Measurements from ENCODE around the gene CYP46A1.

The CYP46A1 gene

DNA sequence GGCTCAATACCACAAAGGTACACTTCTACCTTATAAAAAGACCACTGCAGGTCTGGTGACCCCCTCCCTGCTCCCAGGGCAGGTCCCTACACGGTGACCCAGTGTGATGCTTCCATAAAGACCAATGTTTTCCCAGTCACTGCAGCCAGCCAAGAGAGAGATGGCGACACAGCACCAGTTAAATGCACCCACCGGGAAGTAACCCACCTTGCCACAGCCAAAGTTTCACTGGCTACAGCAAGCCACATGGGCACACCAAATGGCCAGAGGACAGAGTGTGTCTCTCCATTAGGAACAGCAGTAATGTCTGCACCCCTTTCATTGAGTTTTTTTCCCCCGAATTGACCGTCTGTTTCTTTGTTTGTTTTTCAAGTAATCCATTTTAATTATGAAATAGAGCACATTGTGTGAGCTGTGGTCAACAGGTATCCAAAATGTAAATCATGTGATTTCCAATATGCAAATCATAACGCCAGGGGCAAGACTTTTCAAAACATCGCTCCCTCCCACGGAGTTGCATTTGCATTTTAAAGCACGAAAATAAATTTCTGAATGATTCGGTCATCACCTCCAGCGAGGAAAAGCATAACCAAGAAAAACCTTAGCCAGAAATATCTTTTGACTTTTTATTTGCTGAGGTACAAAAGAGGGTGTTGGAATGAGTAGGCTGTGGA lies 60.2 kb downstream of the CYP46A1 start:
- no peak for DNase-seq (ENCODE audit: low spot score)

DNA sequence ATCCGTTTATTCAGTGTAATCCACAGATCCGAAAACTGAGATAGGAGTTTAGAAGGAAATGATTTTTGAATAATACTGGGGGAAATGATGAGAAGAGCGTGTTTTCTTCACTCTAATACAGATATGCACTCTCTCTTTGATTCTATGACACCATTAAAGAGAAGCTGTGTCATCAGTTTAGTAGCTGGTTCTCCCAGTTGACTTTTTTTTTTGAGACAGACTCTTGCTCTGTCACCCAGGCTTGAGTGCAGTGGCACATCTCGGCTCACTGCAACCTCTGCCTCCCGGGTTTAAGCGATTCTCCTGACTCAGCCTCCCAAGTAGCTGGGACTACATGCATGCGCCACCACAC lies 60.8 kb downstream of the CYP46A1 start:
- no peak for DNase-seq (ENCODE audit: low spot score)

DNA sequence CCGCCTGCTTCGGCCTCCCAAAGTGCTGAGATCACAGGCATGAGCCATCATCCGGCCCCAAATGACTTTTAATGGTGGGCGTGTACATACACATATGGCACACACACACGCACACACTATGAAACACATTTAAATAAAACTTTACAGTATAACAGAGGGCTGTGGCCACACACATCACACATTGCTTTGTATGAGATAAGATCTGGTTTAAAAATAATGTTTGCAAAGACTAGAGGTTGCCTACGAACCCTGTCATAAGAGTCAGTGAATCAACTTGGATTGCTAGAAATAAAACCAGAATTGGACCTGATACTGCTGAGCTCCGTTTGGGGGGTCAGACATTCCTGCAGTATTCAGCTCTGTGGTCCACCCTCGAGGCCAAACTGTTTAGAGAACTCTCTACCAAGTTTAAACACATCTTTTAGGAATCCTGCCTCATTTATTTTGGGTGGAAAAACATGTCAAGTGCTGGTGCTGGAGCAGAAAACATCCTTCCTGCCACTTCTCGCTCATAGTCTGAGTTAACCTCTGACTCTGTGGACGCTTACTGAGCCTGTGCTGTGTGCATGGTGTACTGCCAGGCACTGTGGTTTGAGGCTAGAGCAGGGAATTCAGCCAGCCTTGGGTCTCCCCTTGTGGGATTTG lies 61.3 kb downstream of the CYP46A1 start:
- no peak for DNase-seq (ENCODE audit: low spot score)

DNA sequence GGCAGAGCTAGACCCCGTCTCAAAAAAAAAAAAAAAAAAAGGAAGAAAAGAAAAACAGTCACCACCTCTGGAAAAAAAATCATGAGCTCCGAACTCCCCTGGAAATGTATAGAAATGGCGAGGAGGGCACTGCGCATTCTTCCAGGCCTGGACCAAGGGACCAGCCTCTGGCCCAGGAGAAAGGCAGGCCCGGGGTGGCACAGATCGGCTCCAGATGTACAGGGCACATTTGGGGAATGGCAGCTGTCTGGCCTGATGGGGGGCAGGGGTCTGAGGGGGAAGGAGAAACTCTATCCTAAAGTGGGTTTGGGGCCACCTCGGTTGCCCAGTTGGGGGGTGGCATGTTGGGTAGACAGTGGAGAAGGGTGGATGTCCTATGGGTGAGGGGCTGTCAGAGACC lies 63.1 kb downstream of the CYP46A1 start:
- no peak for DNase-seq (ENCODE audit: low spot score)

DNA sequence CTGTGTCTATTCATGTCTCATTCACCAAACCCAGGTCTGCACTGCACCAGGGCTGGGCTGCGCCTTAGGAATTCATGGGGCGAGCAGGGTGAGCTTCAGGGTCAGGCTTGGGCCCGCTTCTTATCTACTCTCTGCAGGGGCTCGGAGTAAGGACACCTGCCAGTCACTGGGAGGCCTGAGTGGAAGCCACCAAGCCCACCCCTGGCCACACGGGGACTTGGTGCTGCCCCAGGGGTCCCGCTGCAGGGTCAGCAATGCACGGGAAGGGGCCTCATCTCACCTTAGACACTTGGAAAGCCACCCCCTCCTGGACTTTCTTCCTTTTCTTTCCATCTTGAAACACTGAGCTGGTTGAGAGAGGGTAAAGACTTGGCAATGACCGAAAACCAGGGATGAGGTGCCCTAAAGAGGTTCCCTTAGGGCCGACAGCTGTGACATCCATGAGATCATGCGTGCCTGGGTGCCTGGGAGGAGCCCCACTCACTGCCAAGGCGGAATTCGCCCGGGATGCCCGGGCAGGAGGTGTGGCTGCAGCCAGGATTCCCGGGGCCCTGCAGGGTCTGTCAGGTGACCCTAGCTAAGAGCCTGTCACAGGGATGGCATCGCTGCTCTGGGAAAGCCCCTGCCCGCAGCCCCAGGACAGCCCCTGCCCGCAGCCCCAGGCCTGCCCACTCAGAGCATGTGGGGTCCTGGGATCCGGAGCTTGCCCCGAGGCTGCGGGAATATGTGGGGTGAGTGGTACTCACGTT lies 63.7 kb downstream of the CYP46A1 start:
- DNase-seq (ENCODE audit: low spot score), result no peak

DNA sequence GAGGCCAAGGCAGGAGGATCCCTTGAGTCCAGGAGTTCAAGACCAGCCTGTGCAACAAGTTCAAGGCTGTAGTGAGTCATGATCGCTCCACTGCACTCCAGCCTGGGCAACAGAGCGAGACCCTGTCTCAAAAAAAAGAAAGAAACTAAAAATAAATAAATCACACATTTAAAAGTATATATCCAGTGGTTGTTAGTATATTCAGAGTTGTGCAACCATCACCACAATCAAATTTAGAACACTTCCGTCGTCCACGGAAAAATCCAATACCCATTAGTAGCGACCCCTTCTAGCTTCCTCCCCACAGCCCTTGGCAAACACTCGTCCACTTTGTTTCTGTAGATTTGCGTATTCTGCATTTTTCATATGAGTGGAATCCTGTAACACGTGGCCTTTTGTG lies 64.4 kb downstream of the CYP46A1 start:
- DNase-seq (ENCODE audit: low spot score), result no peak

DNA sequence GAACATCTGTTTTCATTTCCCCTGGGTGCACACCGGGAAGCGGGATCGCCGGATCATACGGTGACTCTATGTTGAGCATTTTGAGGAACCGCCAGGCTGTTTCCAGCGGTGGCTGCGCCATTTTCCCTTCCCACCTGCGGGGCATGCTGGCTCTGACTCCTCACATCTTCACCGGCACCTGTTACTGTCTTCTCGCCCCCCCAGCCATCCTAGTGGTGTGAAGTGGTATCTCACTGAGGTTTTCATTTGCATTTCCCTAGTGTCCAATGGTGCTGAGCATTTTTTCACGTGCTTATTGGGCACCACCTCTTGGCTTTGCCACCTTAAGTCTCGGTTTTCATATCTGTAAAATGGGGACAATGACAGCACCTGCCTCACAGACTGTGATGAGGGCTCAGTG lies 65.0 kb downstream of the CYP46A1 start:
- no peak for DNase-seq (ENCODE audit: low spot score)

DNA sequence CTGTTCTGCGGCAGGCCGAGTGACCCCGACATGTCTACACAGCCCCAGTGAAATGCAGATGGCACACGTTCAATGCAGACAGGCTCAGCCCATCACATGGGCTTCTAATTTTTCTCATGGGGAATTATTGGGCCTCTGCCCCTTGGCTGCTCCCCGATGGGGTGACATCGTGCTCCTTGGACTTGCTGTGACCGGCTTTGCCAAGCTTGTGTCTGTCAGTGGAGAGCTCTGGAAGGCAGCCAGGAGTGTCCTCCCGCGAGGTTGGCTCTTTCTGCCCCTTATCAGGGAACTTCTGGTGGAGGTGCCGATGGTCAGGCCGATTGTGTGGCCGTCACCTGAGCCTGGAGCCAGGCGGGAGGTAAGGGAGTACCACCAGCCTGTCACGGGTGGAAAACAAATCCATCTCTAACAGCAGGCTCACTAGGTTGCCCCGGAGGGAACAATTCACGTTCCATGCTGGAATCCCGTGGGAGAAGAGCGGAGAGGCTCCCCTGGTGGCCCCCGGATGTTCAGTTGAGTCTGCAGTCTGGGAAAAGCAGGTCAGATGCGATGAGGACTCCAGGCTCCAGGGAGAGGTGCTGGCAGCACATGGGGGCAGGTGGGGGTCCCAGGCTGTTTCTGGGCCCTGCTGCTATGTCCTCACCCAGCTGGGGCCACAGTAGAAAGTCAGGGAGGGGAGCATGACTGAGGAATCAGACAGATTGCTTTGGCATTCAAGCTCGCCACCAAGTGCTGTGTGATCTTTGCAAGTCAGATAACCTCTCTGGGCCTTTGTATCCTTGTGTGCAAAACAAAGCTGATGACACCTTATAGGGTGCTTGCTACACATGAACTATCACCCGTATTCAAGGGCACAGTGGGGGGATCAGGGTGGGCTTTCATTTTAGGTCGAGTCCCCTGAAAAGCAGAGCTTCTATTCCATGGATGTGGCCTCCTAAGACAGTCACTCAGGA lies 65.9 kb downstream of the CYP46A1 start:
- no peak for DNase-seq (ENCODE audit: low spot score)

DNA sequence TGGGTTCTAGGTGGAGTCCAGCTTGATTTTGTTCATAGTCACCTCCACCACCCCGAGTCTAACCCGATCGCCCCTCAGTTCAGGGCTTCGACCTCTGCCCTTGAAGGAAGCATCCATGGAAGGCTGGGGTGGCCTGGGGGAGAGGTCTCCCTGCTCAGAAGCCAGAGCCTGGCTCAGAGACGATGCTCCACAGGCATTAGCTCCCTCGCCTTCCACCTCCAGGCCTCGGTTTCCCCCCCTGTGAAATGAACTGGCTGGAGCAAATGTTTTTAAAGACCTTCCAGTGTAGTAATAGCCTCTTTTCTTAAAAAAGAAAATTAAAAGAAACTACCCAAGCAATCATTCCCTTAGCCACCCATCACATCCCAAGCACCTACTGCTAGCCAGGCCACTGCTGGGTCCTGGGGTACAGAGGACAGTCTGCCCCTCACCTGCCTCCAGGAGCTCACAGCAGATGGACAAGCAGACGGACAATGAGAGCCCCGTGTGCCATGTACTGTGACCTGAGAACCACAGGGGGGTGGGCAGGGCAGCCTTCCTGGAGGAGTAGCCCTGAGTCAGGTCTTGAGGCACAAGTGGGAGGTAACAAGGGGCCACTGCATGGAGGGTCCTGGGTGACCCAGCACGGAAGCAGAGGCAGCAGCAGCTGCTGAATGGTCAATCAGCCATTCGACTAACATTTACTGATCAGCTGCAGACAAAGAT lies 66.8 kb downstream of the CYP46A1 start:
- no peak for DNase-seq (ENCODE audit: low spot score)

DNA sequence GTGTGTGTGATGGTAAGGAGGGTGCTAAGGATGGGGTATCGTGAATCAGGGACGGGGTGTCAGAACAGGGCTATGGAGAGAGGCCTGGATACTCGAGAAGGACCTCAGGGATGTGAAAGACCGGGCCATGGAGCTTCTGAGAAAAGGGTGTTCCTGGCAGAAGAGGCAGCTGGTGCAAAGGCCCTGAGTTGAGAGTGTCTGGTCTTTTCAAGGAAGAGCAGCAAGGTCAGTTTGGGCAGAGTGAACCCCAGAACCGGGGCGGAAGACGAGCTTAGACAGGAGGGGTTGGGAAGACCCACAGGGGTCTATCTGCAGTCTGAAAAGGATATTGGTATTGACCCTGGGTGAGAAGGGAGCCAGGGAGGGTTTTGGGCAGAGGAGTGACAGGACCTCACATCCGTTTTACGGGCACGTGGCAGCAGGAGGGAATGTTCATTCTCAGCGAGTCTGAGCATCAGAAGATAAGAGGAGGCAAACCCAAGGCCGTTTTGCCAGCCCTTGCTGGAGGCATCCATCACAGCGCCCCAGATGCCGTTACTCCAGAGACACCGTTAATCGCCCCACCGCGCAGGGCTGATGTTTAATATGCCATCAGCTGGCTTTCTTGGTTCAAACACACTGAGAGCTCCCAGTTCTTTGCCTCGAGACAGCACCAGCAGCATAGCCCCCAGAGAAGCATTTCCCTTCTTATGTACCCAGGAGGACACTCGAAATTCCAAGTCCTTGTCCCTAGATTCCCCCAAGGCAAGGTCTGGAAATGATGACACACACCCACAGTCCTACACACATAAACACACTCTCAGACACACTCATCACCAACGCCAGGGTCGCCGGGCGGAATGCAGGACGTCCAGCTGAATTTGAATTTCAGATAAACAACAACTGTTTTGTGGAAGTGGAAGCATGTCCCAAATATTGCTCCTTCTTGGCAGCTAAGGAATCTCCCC lies 67.7 kb downstream of the CYP46A1 start:
- no peak for DNase-seq (ENCODE audit: low spot score)

DNA sequence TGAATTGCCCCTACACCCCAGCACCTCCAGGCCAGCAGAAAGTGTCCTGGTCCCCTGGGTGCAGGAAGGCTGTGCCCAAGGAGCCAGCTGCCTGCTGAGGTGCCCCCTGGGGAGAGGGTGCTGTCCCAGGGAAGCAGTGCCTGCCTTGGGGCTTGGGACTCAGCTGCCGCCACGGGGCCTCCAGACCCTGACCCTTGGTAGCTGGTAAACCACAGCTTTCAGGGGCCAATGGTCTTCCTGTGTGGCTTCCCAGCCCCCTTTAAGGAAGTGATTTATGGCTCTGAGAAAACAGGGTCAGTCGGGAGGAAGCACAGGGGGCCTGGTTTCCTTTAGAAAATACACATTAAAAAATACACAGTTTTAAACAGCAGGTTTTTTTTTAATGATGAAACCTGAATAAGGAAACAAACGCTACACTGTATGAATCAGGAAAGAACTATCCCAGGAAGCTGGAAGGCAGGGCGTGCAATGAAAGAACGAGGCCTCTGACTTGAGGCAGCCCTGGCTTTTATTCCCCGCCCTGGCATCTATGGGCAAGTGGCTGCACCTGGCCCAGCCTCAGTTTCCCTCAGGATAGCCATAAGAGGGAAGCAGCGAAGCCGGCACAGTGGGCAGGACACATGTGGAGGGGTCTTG lies 68.5 kb downstream of the CYP46A1 start:
- no peak for DNase-seq (ENCODE audit: low spot score)

DNA sequence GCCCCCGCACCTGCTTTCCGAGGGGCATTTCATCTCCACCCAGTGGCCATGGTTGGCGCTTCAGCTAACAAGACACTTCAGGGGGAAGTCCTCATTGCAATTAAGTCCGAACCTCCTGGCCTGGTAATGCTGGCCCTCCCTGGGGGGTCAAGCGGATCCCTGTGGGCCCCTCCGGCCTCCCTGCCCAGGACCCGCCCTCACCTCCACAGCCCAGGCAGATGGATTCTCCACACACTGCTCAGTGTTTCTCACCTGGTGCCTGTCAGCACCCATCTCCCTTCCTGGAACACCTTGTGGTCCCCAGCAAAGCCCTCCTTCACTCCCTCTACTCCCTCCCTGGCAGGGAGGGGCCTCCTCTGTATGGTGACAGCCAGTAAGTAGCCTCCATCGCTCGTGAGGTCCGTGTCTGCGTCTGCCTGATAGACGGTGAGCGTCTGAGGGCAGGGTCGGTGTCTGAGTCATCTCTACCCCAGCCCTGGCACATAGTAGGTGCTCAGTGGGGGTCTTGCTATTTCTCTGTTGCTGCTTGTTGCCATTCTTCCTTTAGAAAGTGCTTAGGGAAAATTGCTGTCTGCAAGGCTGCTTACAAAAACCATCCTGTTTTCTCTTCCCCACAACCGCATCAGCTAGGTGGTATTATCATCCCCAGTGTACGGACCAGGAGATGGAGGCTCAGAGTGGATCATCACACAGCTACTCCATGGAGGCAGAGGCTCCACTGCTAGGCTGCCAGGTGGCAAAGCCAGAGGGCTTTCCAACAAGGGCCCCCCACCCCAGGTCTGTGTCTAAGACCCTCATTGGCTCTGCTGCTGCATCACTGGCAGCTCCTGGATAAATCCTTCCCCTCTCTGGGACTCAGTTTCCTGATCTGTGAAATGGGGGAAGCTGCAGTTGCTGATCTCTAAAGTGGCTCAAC lies 69.4 kb downstream of the CYP46A1 start:
- DNase-seq (ENCODE audit: low spot score), result no peak

DNA sequence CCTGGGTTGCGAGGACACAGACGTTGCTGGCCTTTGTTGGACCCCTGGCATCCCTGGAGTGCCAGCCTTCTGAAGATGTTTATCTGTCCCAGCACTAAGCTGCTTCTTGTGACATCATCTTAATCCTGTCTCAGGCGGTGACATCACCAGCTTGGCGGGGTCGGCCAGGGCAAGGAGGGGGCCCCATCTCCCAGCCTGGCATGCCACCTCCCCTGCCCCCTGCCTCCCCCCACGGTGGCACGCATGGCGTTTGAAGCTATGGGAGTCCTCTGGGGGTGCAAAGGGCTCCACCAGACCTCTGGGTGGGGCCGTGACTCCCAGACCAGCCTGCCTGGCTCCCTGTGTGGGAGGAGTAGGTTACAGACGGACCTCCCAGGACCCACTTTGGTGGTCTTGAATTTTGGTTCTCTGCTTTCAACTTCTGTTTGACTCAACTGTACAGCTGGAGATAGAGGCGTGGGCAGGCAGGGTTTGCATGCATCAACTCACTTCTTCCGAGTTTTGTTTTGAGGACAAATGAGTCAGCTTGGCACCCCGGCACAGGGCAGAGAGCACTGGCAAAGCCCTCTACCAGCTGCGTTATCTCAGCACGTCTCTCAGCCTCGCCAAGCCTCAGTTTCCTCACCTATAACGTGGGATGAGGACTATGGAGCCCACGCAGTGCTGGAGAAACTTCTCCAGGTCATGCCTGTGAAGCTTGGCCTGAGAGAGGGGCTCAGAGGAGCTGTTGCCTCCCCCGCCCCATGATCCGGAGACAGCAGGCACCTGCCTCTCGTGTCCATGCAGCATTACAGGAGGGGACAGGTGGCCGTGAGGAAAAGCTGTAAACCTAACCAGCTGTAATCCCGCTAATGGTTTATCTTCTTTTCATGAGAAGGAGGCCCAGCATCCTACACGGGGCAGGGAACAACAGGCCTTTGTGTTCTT lies 70.3 kb downstream of the CYP46A1 start:
- DNase-seq (ENCODE audit: low spot score), result peak; percentile 35

DNA sequence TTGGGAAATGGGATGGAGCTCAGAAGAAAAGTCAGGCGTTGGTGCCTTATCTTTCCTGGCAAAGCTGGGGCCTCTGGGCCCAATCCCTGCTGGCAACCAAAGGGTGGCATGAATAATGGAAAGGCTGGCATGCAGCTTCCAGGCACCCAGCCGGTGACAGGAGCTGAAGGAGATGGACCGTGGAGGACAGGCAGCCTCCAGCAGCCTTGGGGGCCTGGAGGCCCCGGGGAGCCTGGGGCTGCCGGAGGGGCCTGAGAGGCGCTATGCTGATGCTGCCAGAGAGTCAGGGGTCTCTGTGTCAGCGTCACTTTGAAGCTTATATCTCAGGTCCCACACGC lies 70.9 kb downstream of the CYP46A1 start:
- no peak for DNase-seq (ENCODE audit: low spot score)

DNA sequence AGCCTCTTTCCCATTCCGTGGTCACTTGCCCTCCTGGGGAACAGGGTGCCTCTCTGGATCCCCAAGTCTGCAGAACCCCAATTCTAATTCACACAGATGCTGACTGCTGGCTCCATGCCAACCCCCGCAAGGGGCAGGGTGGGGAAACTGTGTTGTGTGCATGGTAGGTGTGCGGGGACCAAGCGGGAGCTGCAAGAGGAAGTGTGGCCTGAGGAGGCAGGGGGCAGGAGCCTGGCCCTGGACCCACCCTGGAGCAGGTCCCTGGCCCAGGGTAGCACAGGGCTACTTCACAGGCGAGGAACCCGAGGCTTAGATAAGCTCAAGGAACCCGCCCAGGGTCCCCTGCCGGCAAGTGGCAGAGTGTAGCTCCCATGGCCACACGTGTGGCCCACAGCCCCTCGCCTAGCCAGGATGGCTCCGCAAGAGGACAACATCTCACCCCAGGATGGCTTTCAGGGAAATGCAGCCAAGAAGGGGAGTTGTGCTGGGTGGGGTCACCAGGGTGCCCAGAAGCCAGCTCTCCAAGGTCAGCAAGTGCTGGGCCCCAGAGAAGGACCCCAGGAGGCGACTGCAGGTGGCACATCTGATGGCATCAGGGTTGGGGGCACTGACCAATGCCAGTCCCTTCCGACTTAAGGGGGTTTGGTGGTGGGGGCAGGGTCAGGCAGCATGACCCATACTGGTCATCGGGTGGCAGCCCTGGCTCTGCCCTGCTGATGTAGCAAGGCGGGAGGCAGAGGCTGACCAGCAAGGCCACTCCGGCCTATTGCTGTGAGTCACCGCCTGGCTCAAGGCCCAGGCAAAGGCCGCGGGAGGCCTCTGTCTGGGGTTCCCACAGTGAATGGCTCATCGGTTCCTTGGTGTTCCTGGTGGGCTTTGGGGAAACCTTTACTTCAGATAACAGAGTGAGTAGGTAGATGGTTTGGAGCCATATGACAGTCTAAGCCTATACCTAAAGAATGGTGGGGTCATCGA lies 71.8 kb downstream of the CYP46A1 start:
- no peak for DNase-seq (ENCODE audit: low spot score)

DNA sequence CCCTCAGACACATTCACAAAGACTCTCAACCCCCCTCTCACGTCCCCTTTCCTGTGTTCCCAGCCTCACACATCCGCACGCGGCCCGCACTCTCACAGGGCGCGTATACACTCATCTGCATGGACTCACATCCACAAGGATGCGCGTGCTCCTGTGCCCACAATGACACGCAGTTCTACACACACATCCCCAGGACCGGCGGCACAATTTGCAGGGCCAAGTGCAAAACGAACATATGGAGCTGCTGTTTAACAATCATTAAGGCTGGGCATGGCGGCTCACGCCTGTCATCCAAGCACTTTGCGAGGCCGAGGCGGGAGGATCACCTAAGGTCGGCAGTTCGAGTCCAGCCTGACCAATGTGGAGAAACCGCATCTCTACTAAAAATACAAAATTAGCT lies 72.7 kb downstream of the CYP46A1 start:
- no peak for DNase-seq (ENCODE audit: low spot score)

All from SW480 (cell line).